H1 (cell line): Measurements from ENCODE around the gene PLOD1. TPM values are rescaled to one million over a fixed set of nuclear protein-coding genes. Genes with fewer than 3 reads are reported as not detected.

Source experiments
- CTCF ChIA-PET: fragments of 300-600 bp; sonication (Branson Sonifier 250); formaldehyde crosslinking; loops from one replicate; lab custom pipeline; 2021; ENCODE audit not compliant: partially characterized antibody; lab: Charles Lee
- POLR2A ChIA-PET: fragments of 300-600 bp; sonication (Branson Sonifier 250); formaldehyde crosslinking; loops from one replicate; lab custom pipeline; 2021; ENCODE audit warnings: inconsistent platforms; ENCODE audit not compliant: partially characterized antibody; lab: Charles Lee
- DNase-seq, 2 experiments: peaks; one replicate each; pipeline versions ENCODE4 v3.0.0 to v3.0.0-alpha.2; 2010 to 2022; ENCODE audit warnings: low spot score in 2 of 2, low read depth in 1 of 2, mixed read lengths in 1 of 2
- FAIRE-seq: peaks from 2 replicates; lab custom pipeline; 2011; peaks lifted over from hg19 to GRCh38; lab: Jason Lieb, UNC
- H2AFZ ChIP-seq: 2 replicates; pipeline ENCODE4 v1.8.1; 2012; ENCODE audit warnings: low read length, inconsistent platforms
- H2AK5ac ChIP-seq: 2 replicates; pipeline ENCODE4 v1.6.1; 2013; ENCODE audit warnings: low read depth, low read length
- H2BK120ac ChIP-seq: replicated peaks from 2 replicates; pipeline ENCODE3; 2013; ENCODE audit warnings: low read depth, low read length, inconsistent platforms
- H2BK12ac ChIP-seq: 2 replicates; pipeline ENCODE4 v1.6.1; 2013; ENCODE audit warnings: low read depth, low read length
- H2BK15ac ChIP-seq: 2 replicates; pipeline ENCODE4 v1.6.1; 2013; ENCODE audit warnings: low read length
- H2BK20ac ChIP-seq: 2 replicates; pipeline ENCODE4 v1.6.1; 2013; ENCODE audit warnings: low read length
- H2BK5ac ChIP-seq: 2 replicates; pipeline ENCODE4 v1.6.1; 2013; ENCODE audit warnings: low read depth, low read length
- H3K14ac ChIP-seq: 2 replicates; pipeline ENCODE4 v1.6.1; 2013; ENCODE audit warnings: inconsistent platforms; ENCODE audit not compliant: insufficient read length
- H3K18ac ChIP-seq: 2 replicates; pipeline ENCODE4 v1.6.1; 2013; ENCODE audit warnings: low read length; ENCODE audit errors: extremely low read depth
- H3K23ac ChIP-seq: 2 replicates; pipeline ENCODE4 v1.6.1; 2013; ENCODE audit warnings: inconsistent platforms; ENCODE audit not compliant: insufficient read length
- H3K23me2 ChIP-seq: 2 replicates; pipeline ENCODE4 v1.6.1; 2013; ENCODE audit warnings: low read depth, low read length
- H3K27ac ChIP-seq: 2 replicates; pipeline ENCODE4 v1.6.1; 2011; ENCODE audit warnings: low read depth, low read length, inconsistent platforms
- H3K27me3 ChIP-seq, 4 experiments: replicated peaks in 1 of 4; 1 replicate in 1 of 4; 2 replicates in 3 of 4; pipeline versions ENCODE4 v1.6.1 to v1.8.1; 2011 to 2013; ENCODE audit warnings: low read length in 3 of 4, mild to moderate bottlenecking in 3 of 4, inconsistent platforms in 2 of 4, mixed read lengths in 2 of 4, moderate library complexity in 1 of 4; ENCODE audit not compliant: control insufficient read depth in 3 of 4, insufficient read depth in 3 of 4; ENCODE audit errors: extremely low read depth in 1 of 4
- H3K36me3 ChIP-seq, 4 experiments: 2 replicates each; pipeline versions ENCODE4 v1.6.1 to v1.8.1; 2011 to 2013; ENCODE audit warnings: mild to moderate bottlenecking in 4 of 4, low read length in 3 of 4, moderate library complexity in 2 of 4, control low read depth in 1 of 4, inconsistent platforms in 1 of 4; ENCODE audit not compliant: insufficient read depth in 4 of 4, control insufficient read depth in 2 of 4
- H3K4ac ChIP-seq: replicated peaks from 2 replicates; pipeline ENCODE3; 2013; ENCODE audit warnings: low read length, low read depth, mixed read lengths, inconsistent platforms; ENCODE audit not compliant: insufficient read length
- H3K4me1 ChIP-seq, 4 experiments: replicated peaks in 1 of 4; 1 replicate in 1 of 4; 2 replicates in 3 of 4; pipeline versions ENCODE4 v1.6.1 to v1.8.1; 2011 to 2013; ENCODE audit warnings: low read length in 3 of 4, inconsistent platforms in 2 of 4, mixed read lengths in 1 of 4; ENCODE audit not compliant: insufficient read depth in 4 of 4, control insufficient read depth in 3 of 4
- H3K4me2 ChIP-seq, 2 experiments: 2 replicates each; pipeline versions ENCODE4 v1.6.1 to v1.8.1; 2011 to 2013; ENCODE audit warnings: low read depth in 2 of 2, low read length in 2 of 2, control low read depth in 1 of 2, inconsistent platforms in 1 of 2, mild to moderate bottlenecking in 1 of 2; ENCODE audit not compliant: insufficient read depth in 1 of 2
- H3K4me3 ChIP-seq, 4 experiments: fragments of 200-600, 300-600 bp in 1 of 4; sonication (generic), shearing (Covaris generic), sonication (Bioruptor Twin) in 1 of 4; 2 replicates each; pipeline versions ENCODE4 v1.5.1 to v1.8.1; 2011 to 2016; ENCODE audit warnings: low read length in 4 of 4, low read depth in 3 of 4, control low read depth in 2 of 4, inconsistent platforms in 2 of 4, mild to moderate bottlenecking in 2 of 4, mixed read lengths in 1 of 4, moderate library complexity in 1 of 4; ENCODE audit not compliant: insufficient read depth in 2 of 4; ENCODE audit errors: extremely low read depth in 1 of 4
- H3K56ac ChIP-seq: replicated peaks from 2 replicates; pipeline ENCODE3; 2013; ENCODE audit warnings: low read depth, mild to moderate bottlenecking, mixed read lengths, low read length, inconsistent platforms; ENCODE audit not compliant: insufficient read length
- H3K79me1 ChIP-seq: 2 replicates; pipeline ENCODE4 v1.6.1; 2013; ENCODE audit warnings: low read depth, low read length, control low read depth
- H3K79me2 ChIP-seq, 2 experiments: 2 replicates each; pipeline versions ENCODE4 v1.6.1 to v1.8.1; 2012 to 2013; ENCODE audit warnings: low read length in 2 of 2, mild to moderate bottlenecking in 2 of 2, inconsistent platforms in 1 of 2; ENCODE audit not compliant: insufficient read depth in 2 of 2, control insufficient read depth in 1 of 2
- H3K9ac ChIP-seq, 4 experiments: replicated peaks in 1 of 4; 1 replicate in 1 of 4; 2 replicates in 3 of 4; pipeline versions ENCODE4 v1.6.1 to v1.8.1; 2011 to 2013; ENCODE audit warnings: low read depth in 3 of 4, low read length in 3 of 4, control low read depth in 2 of 4, mild to moderate bottlenecking in 2 of 4, moderate library complexity in 2 of 4, inconsistent platforms in 1 of 4; ENCODE audit errors: extremely low read depth in 1 of 4
- H3K9me3 ChIP-seq, 2 experiments: 2 replicates each; pipeline versions ENCODE4 v1.6.1 to v1.8.1; 2012 to 2013; ENCODE audit warnings: mild to moderate bottlenecking in 2 of 2, moderate library complexity in 2 of 2, control low read depth in 1 of 2, inconsistent platforms in 1 of 2, low read depth in 1 of 2, low read length in 1 of 2, mixed read lengths in 1 of 2; ENCODE audit not compliant: insufficient read depth in 2 of 2
- H4K20me1 ChIP-seq, 2 experiments: replicated peaks in 1 of 2; 2 replicates each; pipeline versions ENCODE3 to v1.8.1; 2011 to 2013; ENCODE audit warnings: inconsistent platforms in 2 of 2, low read length in 2 of 2, mild to moderate bottlenecking in 1 of 2; ENCODE audit not compliant: insufficient read depth in 2 of 2, control insufficient read depth in 1 of 2
- H4K5ac ChIP-seq: 2 replicates; pipeline ENCODE4 v1.6.1; 2013; ENCODE audit warnings: low read length, low read depth, mixed read lengths, inconsistent platforms; ENCODE audit not compliant: insufficient read length
- H4K8ac ChIP-seq: 2 replicates; pipeline ENCODE4 v1.8.0; 2013; ENCODE audit warnings: mild to moderate bottlenecking, moderate library complexity, low read length, inconsistent platforms; ENCODE audit not compliant: insufficient read depth; ENCODE audit errors: extremely low read depth
- H4K91ac ChIP-seq: replicated peaks from 2 replicates; pipeline ENCODE3; 2013; ENCODE audit warnings: low read length, mixed read lengths, inconsistent platforms; ENCODE audit not compliant: insufficient read length
- ASH2L ChIP-seq: fragments of 200-600, 300-600 bp; sonication (generic); IDR thresholded peaks from one replicate; pipeline ENCODE4 v1.7.1; 2017; ENCODE audit warnings: low read length
- CHD2 ChIP-seq: IDR thresholded peaks from 2 replicates; pipeline ENCODE4 v1.6.1; 2012; ENCODE audit warnings: low read length, improper control_type of control experiment
- HDAC6 ChIP-seq: IDR thresholded peaks from one replicate; pipeline ENCODE4 v1.7.1; 2012; ENCODE audit warnings: low read depth, mild to moderate bottlenecking, inconsistent platforms, low read length, moderate library complexity
- PHF8 ChIP-seq: fragments of 200-600 bp; sonication (generic); conservative IDR thresholded peaks from 2 replicates; pipeline ENCODE4 v1.7.1; 2012; ENCODE audit warnings: low read depth, mild to moderate bottlenecking, inconsistent platforms, low read length, moderate library complexity
- POLR2A ChIP-seq, 2 experiments: IDR thresholded peaks; 1 replicate in 1 of 2; 2 replicates in 1 of 2; pipeline ENCODE4 v1.6.1; 2011; ENCODE audit warnings: low read depth in 2 of 2, low read length in 2 of 2, mild to moderate bottlenecking in 2 of 2; ENCODE audit errors: control extremely low read depth in 1 of 2
- SP2 ChIP-seq: IDR thresholded peaks from 2 replicates; pipeline ENCODE4 v1.6.1; 2012; ENCODE audit warnings: mild to moderate bottlenecking, low read length, inconsistent platforms
- SP4 ChIP-seq: IDR thresholded peaks from 2 replicates; pipeline ENCODE4 v1.6.1; 2012; ENCODE audit warnings: low read length, inconsistent platforms
- TBP ChIP-seq: IDR thresholded peaks from 2 replicates; pipeline ENCODE4 v1.6.1; 2011; ENCODE audit warnings: low read depth, low read length, improper control_type of control experiment
- USF2 ChIP-seq: IDR thresholded peaks from 2 replicates; pipeline ENCODE4 v1.6.1; 2011; ENCODE audit warnings: low read length, improper control_type of control experiment
- WGBS, 2 experiments: shearing (Covaris generic) in 1 of 2; methylation state at CpG; one replicate each; pipeline versions ENCODE4 v1.1.6 to v1.1.7; 2013 to 2015; ENCODE audit warnings: low lambda C conversion rate in 2 of 2, mixed read lengths in 2 of 2, inconsistent platforms in 1 of 2, low coverage in 1 of 2, missing lambda C conversion rate in 1 of 2; ENCODE audit not compliant: insufficient replicate concordance in 2 of 2, insufficient coverage in 1 of 2, insufficient read length in 1 of 2; ENCODE audit errors: extremely low coverage in 1 of 2, missing lambda C conversion rate in 1 of 2; 5-methylcytosine and 5-hydroxymethylcytosine counted together
- polyA plus RNA-seq, 7 experiments: library from polyadenylated mRNA; depleted of rRNA in 3 of 7; stranded (reverse) in 5 of 7; unstranded in 2 of 7; fragments of >200 nt in 5 of 7; fragments of 200-250 nt in 2 of 7; gene quantifications; 1 replicate in 5 of 7; 2 replicates in 1 of 7; 4 replicates in 1 of 7; pipeline versions ENCODE4 v1.2.1 to v1.2.3, GENCODE V29; 2011 to 2013; ENCODE audit warnings: missing spikeins in 2 of 7, mixed read lengths in 2 of 7
- total RNA-seq: library from RNA; stranded (reverse); fragmentation: NEBNext Ultra II Directional; extraction: Animal tissue kit (Norgen Biotek cat#: 25700); gene quantifications from 2 replicates; pipeline ENCODE4 v1.2.1, GENCODE V29; 2021

PLOD1 gene
- total and polyA plus RNA-seq, 2 of the 8 experiments (the other 6 are each of a cell fraction or from before 2014, with no cell fraction given): 44.9 to 51.8 TPM

DNA sequence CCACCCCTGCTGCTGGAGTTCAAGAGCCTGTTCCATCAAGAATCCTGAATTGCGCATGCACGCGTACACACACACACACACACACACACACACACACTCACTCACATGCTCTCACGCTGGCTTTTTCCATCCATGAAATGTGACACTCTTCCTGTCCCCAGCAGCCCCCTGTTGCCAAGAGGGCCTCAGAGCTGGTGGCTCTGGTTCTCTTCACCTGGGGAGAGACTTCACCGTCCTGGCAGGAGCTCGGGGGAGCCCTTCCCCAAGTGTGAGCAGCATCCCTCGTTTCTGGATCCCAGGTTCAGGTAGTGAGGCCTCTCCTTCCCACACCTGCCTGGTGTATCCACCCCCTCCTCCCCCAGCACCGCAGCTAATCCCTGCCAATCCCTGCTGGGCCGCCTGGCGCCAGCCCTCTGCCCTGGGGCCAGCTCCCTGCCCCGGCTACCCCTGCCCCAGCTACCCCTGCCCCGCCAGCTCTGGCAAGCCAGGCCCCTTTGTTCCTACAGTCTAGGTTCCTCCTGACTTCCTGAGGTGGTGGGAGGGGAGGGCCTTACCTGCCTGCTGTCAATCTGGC is 9.9 kb downstream of the PLOD1 start:
- Histone ChIP-seq H3K23ac (no peak overlapping the region), H2BK5ac (peak overlapping the region; percentile 71), H3K9ac (no peak overlapping the region; a peak in 2 of 7 replicates), H2BK12ac (no peak overlapping the region), H3K4me1 (peaks cover 2 to 12% (median 5%) of the 10 kb centered on the region in 4 experiments), H3K4me2 (peak overlapping the region; percentile 3 to 57; a peak in 3 of 4 replicates), H2BK120ac (peak overlapping the region; percentile 24), H3K27ac (peak overlapping the region; percentile 67; the same call in 1 of the 2 replicates), H4K91ac (peak overlapping the region; percentile 96), H3K27me3 (no peaks in the 10 kb centered on the region), H2AK5ac (0 out of 2 replicates have a peak overlapping the region, but pooled peaks have one; percentile 26), H3K14ac (no peak overlapping the region), H2BK15ac (no peak overlapping the region), H3K56ac (no peak overlapping the region), H4K20me1 (no peaks in the 10 kb centered on the region), H4K8ac (peak overlapping the region; percentile 75; the same call in 1 of the 2 replicates), H3K79me1 (no peaks in the 10 kb centered on the region), H3K4ac (no peak overlapping the region), H3K79me2 (no peaks in the 10 kb centered on the region; a peak in 1 of 4 replicates), H2BK20ac (no peak overlapping the region), H3K23me2 (no peaks in the 10 kb centered on the region; the same call in 1 of the 2 replicates), H3K9me3 (peaks cover 0 to 5% of the 10 kb centered on the region in 2 experiments; a peak in 2 of 4 replicates), H3K4me3 (no peak overlapping the region), H4K5ac (no peak overlapping the region), H3K18ac (peak overlapping the region; percentile 17), H3K36me3 (peaks cover 0 to 5% (median 0%) of the 10 kb centered on the region in 4 experiments; a peak in 1 of 8 replicates), H2AFZ (no peak overlapping the region)
- DNase-seq: peak in 1 of 2 experiments; percentile 71
- no peak for FAIRE-seq
- CTCF ChIA-PET: interaction anchor here (0.6 to 1.5 kb wide), 7 partner anchors 9 to 49 kb away, joined by 3 to 11 read pairs (median 4); partner anchors contain the start of gene PLOD1
- 61% methylated on average over 11 of the region's 12 CpGs; no CpG with 5 or more reads in 1 of the 2 experiments for WGBS, 2 experiments
- POLR2A ChIA-PET: interaction anchor here (0.6 to 2.8 kb wide), 11 partner anchors 10 to 124 kb away, joined by 3 to 45 read pairs (median 4); partner anchors contain the start of genes KIAA2013, MFN2 and PLOD1
- no peak for TF ChIP-seq SP2
- 0 out of 2 replicates have a peak, but pooled peaks have one; percentile 8 for TF ChIP-seq USF2
- peak; percentile 52 for TF ChIP-seq ASH2L
- TF ChIP-seq CHD2: no peak
- no peak for TF ChIP-seq PHF8
- peak; percentile 6; the same call in 1 of the 2 replicates for TF ChIP-seq TBP
- no peak for TF ChIP-seq HDAC6
- no peak for TF ChIP-seq SP4
- TF ChIP-seq POLR2A (IDR thresholded peaks at IDR 0.05; ENCODE audit: control extremely low read depth in 1 of 2, low read depth in 2 of 2, low read length in 2 of 2): no peak
